Thoracic aorta (tissue), 2 donors: Measurements from ENCODE around the gene ZBTB21. TPM values are rescaled to one million over a fixed set of nuclear protein-coding genes. Genes with fewer than 3 reads are reported as not detected.
"Not testable (repeated sequence)": the region's sequence is repeated elsewhere in the genome, so short reads cannot be mapped to it uniquely, and the experiment has no call there.

ENCODE experiments used
- ATAC-seq: fragments of 150-250 bp; one replicate; pipeline ENCODE4 v1.8.0; 2017; ENCODE audit warnings: low read depth; ENCODE audit not compliant: insufficient number of reproducible peaks, low FRiP score
- DNase-seq: peaks from one replicate; pipeline ENCODE4 v3.0.0-alpha.2; 2020; ENCODE audit warnings: low spot score
- H3K27ac ChIP-seq, 2 donors: fragments of 200-600 bp; sonication (generic); 1 replicate in 1 of 2; 2 replicates in 1 of 2; pipeline ENCODE4 v1.5.1; 2016; ENCODE audit warnings: mild to moderate bottlenecking in 2 of 2, moderate library complexity in 2 of 2
- H3K27me3 ChIP-seq: fragments of 200-600 bp; sonication (generic); replicated peaks from 2 replicates; pipeline ENCODE4 v1.6.0; 2016; ENCODE audit warnings: mild to moderate bottlenecking; ENCODE audit not compliant: insufficient read depth
- H3K36me3 ChIP-seq: fragments of 200-600 bp; sonication (generic); one replicate; pipeline ENCODE4 v1.5.1; 2016
- H3K4me1 ChIP-seq, 2 donors: fragments of 200-600 bp; sonication (generic); 1 replicate in 1 of 2; 2 replicates in 1 of 2; pipeline versions ENCODE4 v1.5.1 to v1.6.0; 2016; ENCODE audit warnings: low read depth in 2 of 2, mild to moderate bottlenecking in 1 of 2; ENCODE audit not compliant: control insufficient read depth in 1 of 2
- H3K4me3 ChIP-seq: fragments of 200-600 bp; sonication (generic); 2 replicates; pipeline ENCODE4 v1.5.1; 2016; ENCODE audit warnings: mild to moderate bottlenecking
- H3K9me3 ChIP-seq: fragments of 200-600 bp; sonication (generic); 2 replicates; pipeline ENCODE4 v1.5.1; 2016
- total RNA-seq, 2 donors: library from RNA; depleted of rRNA; stranded (reverse); fragments of >200 nt; gene quantifications; one replicate each; pipeline versions ENCODE4 v1.1.0 to v1.2.3, GENCODE V29; 2016
- TF ChIP-seq, protein P1 (sequence below): fragments of 200-600 bp; sonication (generic); IDR thresholded peaks from one replicate; pipeline ENCODE4 v1.5.1; 2019; ENCODE audit warnings: antibody characterized with exemption

The ZBTB21 gene
- total RNA-seq, 2 donors from 2014 or later, result 16.5 to 23.8 TPM

DNA sequence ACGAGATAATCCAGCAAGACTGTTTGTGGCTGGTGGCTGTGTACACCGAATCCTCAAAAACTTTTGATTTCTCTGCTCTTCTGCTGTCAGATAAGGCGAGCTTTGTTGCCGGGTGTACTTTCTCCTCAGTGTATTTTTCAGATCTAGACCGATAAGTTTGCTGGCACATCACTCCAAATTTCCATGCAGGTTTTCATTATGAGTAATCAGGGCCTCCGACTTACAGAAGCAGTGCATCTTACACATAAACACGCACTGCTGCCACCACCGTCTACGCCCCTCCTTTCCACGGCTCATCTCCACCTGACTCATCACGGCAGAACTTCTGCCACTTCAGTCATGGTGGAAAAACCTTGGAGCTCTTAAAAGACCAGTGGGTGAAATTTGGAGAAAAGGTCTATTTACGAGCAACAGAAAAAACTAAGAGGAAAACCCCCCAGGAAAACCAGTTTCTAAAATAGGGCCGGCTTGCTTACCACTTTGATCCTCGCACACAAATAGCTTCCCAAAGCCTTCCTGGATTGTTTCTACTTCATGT lies 7.7 kb downstream of the ZBTB21 start:
- peaks cover 0 to 7% of the 10 kb centered on the region in 2 donors for H3K4me1 ChIP-seq
- peaks cover 2% of the 10 kb centered on the region for H3K36me3 ChIP-seq
- H3K4me3 ChIP-seq, result no peak overlapping the region
- TF ChIP-seq, protein P1, sequence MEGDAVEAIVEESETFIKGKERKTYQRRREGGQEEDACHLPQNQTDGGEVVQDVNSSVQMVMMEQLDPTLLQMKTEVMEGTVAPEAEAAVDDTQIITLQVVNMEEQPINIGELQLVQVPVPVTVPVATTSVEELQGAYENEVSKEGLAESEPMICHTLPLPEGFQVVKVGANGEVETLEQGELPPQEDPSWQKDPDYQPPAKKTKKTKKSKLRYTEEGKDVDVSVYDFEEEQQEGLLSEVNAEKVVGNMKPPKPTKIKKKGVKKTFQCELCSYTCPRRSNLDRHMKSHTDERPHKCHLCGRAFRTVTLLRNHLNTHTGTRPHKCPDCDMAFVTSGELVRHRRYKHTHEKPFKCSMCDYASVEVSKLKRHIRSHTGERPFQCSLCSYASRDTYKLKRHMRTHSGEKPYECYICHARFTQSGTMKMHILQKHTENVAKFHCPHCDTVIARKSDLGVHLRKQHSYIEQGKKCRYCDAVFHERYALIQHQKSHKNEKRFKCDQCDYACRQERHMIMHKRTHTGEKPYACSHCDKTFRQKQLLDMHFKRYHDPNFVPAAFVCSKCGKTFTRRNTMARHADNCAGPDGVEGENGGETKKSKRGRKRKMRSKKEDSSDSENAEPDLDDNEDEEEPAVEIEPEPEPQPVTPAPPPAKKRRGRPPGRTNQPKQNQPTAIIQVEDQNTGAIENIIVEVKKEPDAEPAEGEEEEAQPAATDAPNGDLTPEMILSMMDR, result no peak
- no peak overlapping the region for H3K27ac ChIP-seq
- no peak for ATAC-seq
- DNase-seq, result no peak
- no peaks in the 10 kb centered on the region for H3K9me3 ChIP-seq
- H3K27me3 ChIP-seq, result no peaks in the 10 kb centered on the region

DNA sequence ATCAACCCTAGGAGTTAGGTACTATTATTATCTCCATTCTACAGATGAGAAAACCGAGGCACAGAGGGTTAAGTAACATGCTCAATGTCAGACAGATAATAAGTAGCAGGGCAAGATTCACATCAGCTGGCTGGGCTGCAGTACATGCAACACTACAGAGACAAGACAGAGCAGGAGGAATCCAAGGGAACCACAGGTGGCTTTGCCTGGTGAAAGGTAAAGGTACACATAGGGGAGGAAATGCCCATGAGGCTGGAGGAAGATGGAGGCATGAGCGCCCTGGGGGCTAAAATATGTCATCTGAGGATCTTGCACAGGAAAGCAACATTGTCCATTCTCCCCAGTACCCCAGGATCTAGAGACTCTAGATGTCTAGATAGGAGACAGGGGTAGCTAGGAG lies 8.4 kb downstream of the ZBTB21 start:
- TF ChIP-seq, protein P1, result no peak
- DNase-seq (no peak), ATAC-seq (no peak)
- Histone ChIP-seq H3K36me3 (peaks cover 2% of the 10 kb centered on the region), H3K4me1 (peaks cover 0 to 5% of the 10 kb centered on the region in 2 donors), H3K4me3 (no peak overlapping the region), H3K9me3 (no peaks in the 10 kb centered on the region), H3K27me3 (no peaks in the 10 kb centered on the region), H3K27ac (no peak overlapping the region)

GRCh38 chr21:42000908-42001307 lies 9.3 kb downstream of the ZBTB21 start:
- H3K4me3 ChIP-seq, result no peak overlapping the region
- H3K27me3 ChIP-seq, result no peaks in the 10 kb centered on the region
- H3K4me1 ChIP-seq, result peaks cover 0 to 5% of the 10 kb centered on the region in 2 donors
- no peak for ATAC-seq
- TF ChIP-seq, protein P1, result no peak
- no peaks in the 10 kb centered on the region for H3K9me3 ChIP-seq
- DNase-seq, result no peak
- H3K27ac ChIP-seq, result no peak overlapping the region
- peaks cover 2% of the 10 kb centered on the region for H3K36me3 ChIP-seq

GRCh38 chr21:41997657-41998056 lies 12.5 kb downstream of the ZBTB21 start:
- Histone ChIP-seq H3K9me3 (no peaks in the 10 kb centered on the region), H3K27me3 (no peaks in the 10 kb centered on the region), H3K36me3 (peaks cover 5% of the 10 kb centered on the region), H3K27ac (peak overlapping the region in 1 of 2 donors; percentile 15), H3K4me3 (no peak overlapping the region), H3K4me1 (peaks cover 0 to 18% of the 10 kb centered on the region in 2 donors)
- TF ChIP-seq, protein P1, result no peak
- DNase-seq (no peak), ATAC-seq (no peak)

GRCh38 chr21:41995577-41995976 lies 14.6 kb downstream of the ZBTB21 start:
- H3K36me3 ChIP-seq, result peaks cover 18% of the 10 kb centered on the region
- H3K9me3 ChIP-seq, result no peaks in the 10 kb centered on the region
- TF ChIP-seq, protein P1, result no peak
- H3K4me3 ChIP-seq, result no peak overlapping the region
- H3K27ac ChIP-seq, result no peak overlapping the region
- peaks cover 0 to 18% of the 10 kb centered on the region in 2 donors for H3K4me1 ChIP-seq
- H3K27me3 ChIP-seq, result no peaks in the 10 kb centered on the region
- ATAC-seq, result no peak
- DNase-seq, result no peak

DNA sequence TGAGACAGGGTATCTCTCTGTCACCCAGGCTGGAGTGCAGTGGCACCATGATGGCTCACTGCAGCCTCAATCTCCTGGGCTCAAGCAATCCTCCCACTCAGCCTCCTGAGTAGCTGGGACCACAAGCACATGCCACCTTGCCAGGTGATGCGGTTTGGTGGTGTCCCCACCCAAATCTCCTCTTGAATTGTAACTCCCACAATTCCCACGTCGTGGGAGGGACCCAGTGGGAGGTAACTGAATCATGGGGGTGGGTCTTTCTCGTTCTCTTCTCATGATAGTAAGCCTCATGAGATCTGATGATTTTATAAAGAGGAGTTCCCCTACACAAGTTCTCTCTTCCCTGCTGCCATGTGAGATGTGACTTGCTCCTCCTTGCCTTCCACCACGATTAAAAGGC lies 15.5 kb downstream of the ZBTB21 start:
- DNase-seq, ATAC-seq, H3K4me3 ChIP-seq, H3K9me3 ChIP-seq, H3K27me3 ChIP-seq, H3K27ac ChIP-seq: not testable (repeated sequence)
- peaks cover 18% of the 10 kb centered on the region for H3K36me3 ChIP-seq
- H3K4me1 ChIP-seq, result peaks cover 0 to 18% of the 10 kb centered on the region in 2 donors
